ENCODE results near the gene SSH2. TPM values are rescaled to one million over a fixed set of nuclear protein-coding genes. Genes with fewer than 3 reads are reported as not detected.
"Not testable (repeated sequence)": the region's sequence is repeated elsewhere in the genome, so short reads cannot be mapped to it uniquely, and the experiment has no call there.

Gene SSH2
- total RNA-seq: 10 to 100 TPM; 62.9 to 65.8 TPM

DNA sequence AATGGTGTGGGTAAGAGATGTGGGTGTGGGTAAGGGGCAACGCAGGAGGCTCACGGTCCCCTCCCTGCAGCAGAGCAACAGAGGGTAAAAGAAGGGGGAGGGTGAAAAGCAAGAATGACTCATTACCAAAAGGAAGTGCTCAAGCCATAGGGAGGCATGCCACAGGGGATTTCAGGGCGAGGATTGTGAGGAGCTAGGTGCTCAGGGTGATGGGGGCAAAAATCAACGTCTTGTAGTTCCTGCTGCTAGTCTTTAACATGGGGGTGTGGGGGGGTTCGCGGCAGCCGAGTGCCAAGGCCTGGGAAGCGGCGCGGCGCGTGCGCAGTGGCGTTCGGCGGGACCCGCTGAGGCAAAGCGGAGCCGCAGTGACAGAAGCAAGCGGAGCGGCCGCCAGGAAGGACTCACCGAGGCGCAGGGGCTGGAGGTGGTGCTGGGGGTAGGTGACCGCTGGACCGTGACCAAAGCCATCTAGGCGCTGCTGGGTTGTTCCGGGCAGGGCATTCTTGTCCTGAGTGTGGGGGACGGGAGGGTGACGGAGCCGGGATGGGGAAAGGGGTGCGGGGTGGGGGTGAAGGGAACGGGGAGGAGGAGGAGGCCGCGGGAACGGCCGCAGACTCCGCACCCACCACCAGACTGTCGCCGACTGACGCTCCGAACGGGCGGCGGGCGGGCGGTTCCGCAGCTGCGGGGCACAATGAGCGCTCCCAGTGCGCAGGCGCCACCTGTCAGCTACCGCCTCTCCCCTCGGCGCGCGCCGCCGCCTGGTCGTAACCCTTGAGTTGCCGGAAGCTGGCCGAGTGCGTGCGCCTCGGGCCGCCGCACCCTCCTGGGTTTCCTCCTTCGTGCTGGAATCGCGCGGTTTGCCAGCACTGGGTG lies at the start of gene SSH2:
Gene SSH2, minus strand, starts transcription at position 696 of the 876 bp plus-strand sequence. Its CDS starts 228 bp downstream, at position 468.
- ChIA-PET CTCF (interaction anchor here (0.9 to 8.4 kb wide), 17 partner anchors 9 to 362 kb away, joined by 3 to 283 read pairs (median 17); partner anchors contain the start of gene TP53I13), POLR2A (interaction anchor here (0.6 to 3.0 kb wide), 21 partner anchors 8 to 423 kb away, joined by 3 to 34 read pairs (median 6); partner anchors contain the start of genes ABHD15 and GIT1)
- no peak within 1 kb of the TSS for H3K4me3 Mint-ChIP-seq
- peaks cover 25% of the 10 kb centered on the region for H3K4me1 Mint-ChIP-seq
- peaks cover 16% of the 10 kb centered on the region for H3K36me3 Mint-ChIP-seq (ENCODE audit: low read depth)
- peak; percentile 91 for DNase-seq
- no peak within 1 kb of the TSS for H3K27ac Mint-ChIP-seq
- no peaks in the 10 kb centered on the region for H3K27me3 Mint-ChIP-seq
- H3K9me3 Mint-ChIP-seq: no peaks in the 10 kb centered on the region

DNA sequence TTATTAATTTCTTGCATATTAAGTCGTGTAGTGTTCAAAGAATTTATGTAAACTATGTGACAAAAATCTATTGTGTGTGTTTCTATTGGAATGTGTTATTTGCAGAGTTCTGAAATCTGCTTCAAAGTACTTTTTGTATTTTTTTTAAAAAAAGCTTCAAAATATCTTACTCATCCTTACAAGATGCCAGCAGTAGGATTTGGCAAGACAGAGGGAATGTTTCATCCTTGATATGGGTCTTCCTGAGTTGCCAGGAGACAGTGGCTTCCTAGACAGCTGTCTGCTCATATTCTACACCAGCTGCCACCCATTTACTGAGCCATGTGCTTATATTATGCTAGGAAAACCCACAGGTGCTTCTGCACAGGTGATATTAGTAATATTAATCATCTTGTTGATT lies 47.8 kb upstream of the SSH2 start:
- ChIA-PET POLR2A (no interaction called here), CTCF (no interaction called here)
- Mint-ChIP-seq H3K36me3 (ENCODE audit: low read depth) (no peaks in the 10 kb centered on the region), H3K27me3 (peaks cover 3% of the 10 kb centered on the region), H3K4me1 (no peaks in the 10 kb centered on the region), H3K4me3 (no peak overlapping the region), H3K9me3 (no peaks in the 10 kb centered on the region), H3K27ac (no peak overlapping the region)
- no peak for DNase-seq

GRCh38 chr17:29973005-29973404 lies 43.0 kb upstream of the SSH2 start:
- Mint-ChIP-seq H3K27me3 (peaks cover 3% of the 10 kb centered on the region), H3K9me3 (no peaks in the 10 kb centered on the region), H3K4me1 (no peaks in the 10 kb centered on the region), H3K4me3 (no peak overlapping the region), H3K27ac (no peak overlapping the region), H3K36me3 (ENCODE audit: low read depth) (no peaks in the 10 kb centered on the region)
- ChIA-PET CTCF (no interaction called here), POLR2A (no interaction called here)
- no peak for DNase-seq

- ChIA-PET CTCF (no interaction called here), POLR2A (no interaction called here)
- H3K27me3 Mint-ChIP-seq: no peaks in the 10 kb centered on the region
- H3K4me3 Mint-ChIP-seq: no peak overlapping the region
- no peaks in the 10 kb centered on the region for H3K9me3 Mint-ChIP-seq
- H3K4me1 Mint-ChIP-seq: no peaks in the 10 kb centered on the region
- no peak for DNase-seq
- no peaks in the 10 kb centered on the region for H3K36me3 Mint-ChIP-seq (ENCODE audit: low read depth)
- no peak overlapping the region for H3K27ac Mint-ChIP-seq
Measured at GRCh38 chr17:29972277-29972676, 42.2 kb upstream of the SSH2 start.

DNA sequence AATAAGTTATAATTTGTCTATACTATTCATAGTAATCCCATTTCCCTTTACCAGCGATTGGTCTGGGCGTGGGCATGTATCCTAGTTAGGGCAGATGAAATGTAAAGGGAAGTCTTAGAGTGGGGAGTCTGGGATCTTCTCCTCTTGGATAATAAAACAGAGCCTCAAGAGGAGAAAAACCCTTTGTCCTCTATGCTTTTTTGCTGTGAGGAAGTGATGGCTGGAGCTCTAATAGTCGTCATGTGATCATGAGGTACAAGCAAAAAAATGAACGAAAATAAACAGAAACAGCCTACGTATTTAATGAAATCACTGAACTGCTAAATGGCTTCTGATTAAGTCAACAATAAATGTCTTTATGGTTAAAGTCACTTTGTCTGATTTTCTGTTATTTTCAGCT lies 38.2 kb upstream of the SSH2 start:
- Mint-ChIP-seq H3K36me3 (ENCODE audit: low read depth) (no peaks in the 10 kb centered on the region), H3K27me3 (no peaks in the 10 kb centered on the region), H3K4me3 (no peak overlapping the region), H3K4me1 (no peaks in the 10 kb centered on the region), H3K9me3 (peaks cover 4% of the 10 kb centered on the region), H3K27ac (no peak overlapping the region)
- POLR2A ChIA-PET: no interaction called here
- CTCF ChIA-PET: interaction anchor here (0.6 to 1.4 kb wide), 3 partner anchors 76 to 161 kb away, joined by 3 to 4 read pairs (median 4); no protein-coding TSS in a partner anchor
- DNase-seq: no peak

GRCh38 chr17:29962656-29963055 lies 32.6 kb upstream of the SSH2 start:
- Mint-ChIP-seq H3K27ac (no peak overlapping the region), H3K27me3 (no peaks in the 10 kb centered on the region), H3K4me3 (no peak overlapping the region), H3K36me3 (ENCODE audit: low read depth) (no peaks in the 10 kb centered on the region), H3K9me3 (peaks cover 4% of the 10 kb centered on the region), H3K4me1 (no peaks in the 10 kb centered on the region)
- CTCF ChIA-PET: interaction anchor here (0.7 to 1.0 kb wide), 2 partner anchors 155 to 1078 kb away, joined by 4 to 5 read pairs; no protein-coding TSS in a partner anchor
- POLR2A ChIA-PET: no interaction called here
- no peak for DNase-seq

DNA sequence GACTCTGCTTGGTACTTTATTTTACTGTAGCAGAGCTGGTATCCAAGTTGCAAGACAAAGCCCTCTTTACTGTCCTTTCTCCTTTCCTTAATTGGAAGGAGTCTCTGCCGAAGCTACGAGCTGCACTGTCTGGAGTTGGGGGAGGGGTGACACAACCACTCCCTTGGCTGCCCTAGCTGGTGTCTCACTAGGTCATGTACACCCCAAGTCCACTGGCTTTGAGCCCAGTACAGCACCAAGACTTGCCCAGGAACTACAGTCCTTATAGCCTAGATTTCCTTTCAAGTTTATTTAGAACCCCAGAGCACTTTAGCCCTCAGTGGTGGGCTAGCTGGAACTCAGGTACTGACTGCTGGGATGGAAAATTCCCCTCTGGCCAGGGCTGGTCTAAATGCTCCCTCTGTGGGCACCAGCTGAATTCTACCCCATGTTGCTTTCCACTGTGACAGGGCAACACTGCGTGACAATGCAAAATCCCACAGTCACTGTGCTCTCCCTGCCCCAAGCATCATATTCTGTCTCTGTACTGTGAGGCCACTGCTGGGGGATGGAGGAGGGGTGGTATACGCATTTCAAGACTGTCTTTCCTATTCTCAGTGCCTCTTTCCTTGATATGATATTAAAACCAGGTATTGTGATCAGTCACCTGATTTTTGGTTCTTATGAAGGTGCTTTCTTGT lies 29.8 kb upstream of the SSH2 start:
- Mint-ChIP-seq H3K36me3 (ENCODE audit: low read depth) (no peaks in the 10 kb centered on the region), H3K4me1 (no peaks in the 10 kb centered on the region), H3K27ac (no peak overlapping the region), H3K9me3 (peaks cover 7% of the 10 kb centered on the region), H3K27me3 (peaks cover 3% of the 10 kb centered on the region), H3K4me3 (no peak overlapping the region)
- no peak for DNase-seq
- ChIA-PET CTCF (no interaction called here), POLR2A (no interaction called here)

- ChIA-PET CTCF (no interaction called here), POLR2A (no interaction called here)
- peaks cover 3% of the 10 kb centered on the region for H3K27me3 Mint-ChIP-seq
Measured at GRCh38 chr17:29958947-29959657, 29.1 kb upstream of the SSH2 start.

GRCh38 chr17:29957488-29957887 lies 27.5 kb upstream of the SSH2 start:
- CTCF ChIA-PET; H3K4me1 Mint-ChIP-seq; DNase-seq; H3K36me3 Mint-ChIP-seq (ENCODE audit: low read depth); H3K27me3 Mint-ChIP-seq; H3K4me3 Mint-ChIP-seq; POLR2A ChIA-PET; H3K27ac Mint-ChIP-seq: not testable (repeated sequence)
- peaks cover 17% of the 10 kb centered on the region for H3K9me3 Mint-ChIP-seq

More at GRCh38 chr17:29958947-29959657, 29.1 kb upstream of the SSH2 start:
- Mint-ChIP-seq H3K27ac (no peak overlapping the region), H3K36me3 (ENCODE audit: low read depth) (no peaks in the 10 kb centered on the region), H3K4me3 (no peak overlapping the region), H3K4me1 (no peaks in the 10 kb centered on the region), H3K9me3 (peaks cover 10% of the 10 kb centered on the region)
- DNase-seq: no peak

DNA sequence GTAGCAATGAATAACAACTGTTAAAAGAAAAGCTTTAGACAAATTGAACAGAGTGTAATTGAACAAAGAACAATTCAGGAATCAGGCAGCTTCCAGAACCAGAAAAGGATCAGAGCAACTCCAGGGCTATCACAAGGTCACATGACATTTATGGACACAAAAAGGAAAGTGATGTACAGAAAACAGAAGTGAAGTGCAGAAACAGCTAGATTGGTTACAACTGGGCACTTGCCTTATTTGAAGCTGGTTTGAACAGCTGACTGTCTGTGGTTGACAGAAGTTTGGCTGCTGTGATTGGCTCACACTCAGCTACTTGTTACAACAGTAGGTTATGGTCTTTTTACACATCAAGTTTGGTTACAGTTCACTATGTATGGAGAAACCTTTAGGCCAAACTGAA lies 26.2 kb upstream of the SSH2 start:
- Mint-ChIP-seq H3K4me3 (no peak overlapping the region), H3K4me1 (no peaks in the 10 kb centered on the region), H3K9me3 (peaks cover 17% of the 10 kb centered on the region), H3K27me3 (peaks cover 3% of the 10 kb centered on the region), H3K27ac (no peak overlapping the region), H3K36me3 (ENCODE audit: low read depth) (peaks cover 3% of the 10 kb centered on the region)
- no peak for DNase-seq
- POLR2A ChIA-PET: no interaction called here
- CTCF ChIA-PET: interaction anchor here (2.3 to 2.6 kb wide), 2 partner anchors 25 to 317 kb away, joined by 5 to 13 read pairs; partner anchors contain the start of gene SSH2

DNA sequence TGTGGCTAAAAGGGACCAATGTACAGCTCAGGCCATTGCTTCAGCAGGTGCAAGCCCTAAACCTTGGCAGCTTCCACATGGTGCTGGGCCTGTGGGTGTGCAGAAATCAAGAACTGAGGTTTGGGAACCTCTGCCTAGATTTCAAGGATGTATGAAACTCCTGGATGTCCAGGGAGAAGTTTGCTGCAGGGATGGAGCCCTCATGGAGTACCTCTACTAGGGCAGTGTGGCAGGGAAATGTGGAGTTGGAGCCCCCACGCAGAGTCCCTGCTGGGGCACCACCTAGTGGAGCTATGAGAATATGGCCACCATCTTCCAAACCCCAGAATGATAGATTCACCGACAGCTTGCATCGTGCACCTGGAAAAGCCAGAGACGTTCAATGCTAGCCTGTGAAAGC lies 24.4 kb upstream of the SSH2 start:
- DNase-seq: no peak
- Mint-ChIP-seq H3K27me3 (peaks cover 3% of the 10 kb centered on the region), H3K4me3 (no peak overlapping the region), H3K36me3 (ENCODE audit: low read depth) (peaks cover 3% of the 10 kb centered on the region), H3K27ac (no peak overlapping the region), H3K9me3 (peaks cover 17% of the 10 kb centered on the region), H3K4me1 (no peaks in the 10 kb centered on the region)
- CTCF ChIA-PET: interaction anchor here (0.7 to 2.6 kb wide), 3 partner anchors 9 to 315 kb away, joined by 3 to 13 read pairs (median 5); partner anchors contain the start of gene SSH2
- POLR2A ChIA-PET: no interaction called here

- CTCF ChIA-PET: no interaction called here
Measured at GRCh38 chr17:29949696-29950095, 19.7 kb upstream of the SSH2 start.

More at GRCh38 chr17:29949696-29950095, 19.7 kb upstream of the SSH2 start:
- Mint-ChIP-seq H3K4me1 (no peaks in the 10 kb centered on the region), H3K27ac (no peak overlapping the region), H3K36me3 (ENCODE audit: low read depth) (peaks cover 3% of the 10 kb centered on the region), H3K4me3 (no peak overlapping the region), H3K9me3 (peaks cover 13% of the 10 kb centered on the region), H3K27me3 (no peaks in the 10 kb centered on the region)
- DNase-seq: no peak
- POLR2A ChIA-PET: no interaction called here

Measured in activated CD4-positive, alpha-beta memory T cell treated with anti-CD3 and anti-CD28 coated beads, Interleukin-2, amount 10 ng/mL, durations not matched to agents 7 days and 5 days (primary cell).